ENCODE results near the gene EIF1AX. TPM values are rescaled to one million over a fixed set of nuclear protein-coding genes. Genes with fewer than 3 reads are reported as not detected.
"Not testable (repeated sequence)": the region's sequence is repeated elsewhere in the genome, so short reads cannot be mapped to it uniquely, and the experiment has no call there.

EIF1AX gene
- polyA plus RNA-seq, 4 donors, result 92.7 to 107 (median 103) TPM

DNA sequence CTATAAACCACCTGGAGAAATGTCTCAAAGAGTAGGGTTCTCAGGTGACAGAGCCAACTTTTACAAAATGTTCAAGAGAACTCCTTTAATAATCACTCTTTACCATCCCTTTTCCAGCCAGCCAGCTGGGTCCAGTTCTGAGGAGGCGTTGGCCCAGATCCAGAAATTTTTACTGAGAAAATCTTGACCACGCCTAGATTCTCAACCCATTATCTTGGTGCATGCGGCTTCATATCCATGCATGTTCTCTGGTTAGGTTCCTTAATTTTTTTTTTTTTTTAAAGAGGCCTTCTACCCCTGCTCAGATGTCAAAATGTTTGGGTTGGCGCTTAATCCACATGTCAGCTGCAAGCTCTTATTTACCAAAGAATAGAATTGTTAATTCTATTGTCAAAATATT lies 13.0 kb downstream of the EIF1AX start:
- no peak for DNase-seq (ENCODE audit: low read depth in 4 of 4, low spot score in 2 of 4)

DNA sequence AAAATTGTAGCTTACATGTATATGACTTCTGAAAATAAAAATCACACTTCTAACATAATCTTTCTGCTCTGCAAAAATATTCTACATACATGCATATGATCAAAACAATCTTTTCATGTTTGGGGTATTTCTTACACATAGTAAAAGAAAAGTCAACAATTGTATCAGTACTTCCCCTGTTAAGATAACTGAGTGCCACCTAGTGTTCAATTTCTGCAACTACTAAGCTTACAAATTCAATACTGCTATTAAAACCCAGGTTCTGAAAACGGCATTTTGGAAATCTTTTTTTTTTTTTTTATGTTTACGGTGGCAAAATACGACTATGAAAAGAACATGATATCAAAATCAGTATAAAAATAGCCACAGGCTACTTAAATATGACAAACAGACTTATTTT lies 14.2 kb downstream of the EIF1AX start:
- not testable (repeated sequence) for DNase-seq (ENCODE audit: low read depth in 4 of 4, low spot score in 2 of 4)

DNA sequence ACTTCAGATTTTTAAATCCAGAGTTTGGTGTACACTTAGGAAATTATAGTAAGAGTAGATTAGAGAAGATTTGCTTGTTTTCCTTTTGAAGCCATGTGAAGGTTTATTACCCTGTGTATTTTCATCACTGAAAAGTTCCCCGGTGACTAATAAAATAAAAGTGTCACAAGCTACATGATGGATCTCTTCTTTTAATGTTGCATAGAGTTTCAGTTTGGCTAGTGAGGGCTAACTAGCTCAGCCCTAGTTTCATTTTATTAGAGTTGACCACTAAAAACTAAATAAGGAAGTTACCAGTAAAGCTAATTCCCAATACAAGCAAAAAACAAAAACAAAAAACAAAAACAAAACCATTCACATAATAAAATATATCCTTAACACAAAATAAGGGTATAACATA lies 14.8 kb downstream of the EIF1AX start:
- DNase-seq (ENCODE audit: low read depth in 4 of 4, low spot score in 2 of 4), result not testable (repeated sequence)

DNA sequence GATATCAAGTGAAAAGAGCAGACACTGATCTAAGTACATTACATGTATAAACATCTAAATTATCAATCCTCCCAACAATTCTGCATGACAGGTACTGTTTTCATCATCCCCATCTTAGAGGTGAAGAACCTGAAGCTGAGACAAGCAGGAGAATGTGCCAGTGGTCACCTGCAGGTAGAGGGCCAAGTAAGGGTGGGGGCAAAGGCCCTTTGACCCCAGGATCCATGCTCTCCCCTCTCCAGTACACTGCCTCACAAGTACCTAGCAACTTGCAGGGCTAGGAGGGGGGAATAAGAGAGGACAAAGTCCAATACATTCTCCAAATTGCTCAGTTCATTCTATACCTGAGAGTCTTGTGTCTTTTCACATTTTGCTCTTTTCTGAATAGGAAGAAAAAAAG lies 16.7 kb downstream of the EIF1AX start:
- no peak for DNase-seq (ENCODE audit: low read depth in 4 of 4, low spot score in 2 of 4)

DNA sequence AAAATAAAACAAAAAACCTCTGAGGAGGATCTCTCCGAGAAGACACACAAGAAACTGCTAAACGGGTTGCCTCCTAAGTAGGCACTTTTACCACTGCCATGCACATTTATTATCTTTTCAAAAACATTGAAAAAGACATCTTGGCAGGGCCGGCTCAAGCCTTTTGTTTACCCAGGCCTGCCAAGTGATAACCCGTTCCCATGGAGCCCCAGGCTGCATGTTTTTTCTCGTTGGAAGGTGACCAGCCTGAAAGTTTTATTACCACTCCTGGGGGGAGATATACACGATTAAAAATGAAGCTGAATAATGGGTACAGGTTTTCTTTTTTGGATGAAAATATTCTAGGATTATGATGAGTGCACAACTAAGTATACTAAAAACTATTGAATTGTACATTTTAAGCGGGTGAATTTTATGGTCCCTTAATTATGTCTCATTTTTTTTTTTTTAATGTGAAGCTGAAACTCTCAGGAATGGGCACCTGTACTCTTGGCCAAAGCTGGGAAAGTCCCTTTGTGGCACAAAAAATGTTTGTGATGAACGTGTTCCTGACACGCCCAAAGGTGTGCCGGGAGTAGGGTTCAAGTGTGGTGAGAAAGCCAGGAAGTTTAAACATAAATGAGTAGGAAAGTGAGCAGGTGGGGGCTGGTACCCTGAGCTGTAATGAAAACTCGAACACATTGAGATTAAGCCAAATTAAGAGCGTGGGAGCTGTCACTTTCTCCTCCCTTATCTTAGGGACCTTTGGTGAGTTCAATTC lies 23.4 kb downstream of the EIF1AX start:
- no peak for DNase-seq (ENCODE audit: low read depth in 4 of 4, low spot score in 2 of 4)

DNA sequence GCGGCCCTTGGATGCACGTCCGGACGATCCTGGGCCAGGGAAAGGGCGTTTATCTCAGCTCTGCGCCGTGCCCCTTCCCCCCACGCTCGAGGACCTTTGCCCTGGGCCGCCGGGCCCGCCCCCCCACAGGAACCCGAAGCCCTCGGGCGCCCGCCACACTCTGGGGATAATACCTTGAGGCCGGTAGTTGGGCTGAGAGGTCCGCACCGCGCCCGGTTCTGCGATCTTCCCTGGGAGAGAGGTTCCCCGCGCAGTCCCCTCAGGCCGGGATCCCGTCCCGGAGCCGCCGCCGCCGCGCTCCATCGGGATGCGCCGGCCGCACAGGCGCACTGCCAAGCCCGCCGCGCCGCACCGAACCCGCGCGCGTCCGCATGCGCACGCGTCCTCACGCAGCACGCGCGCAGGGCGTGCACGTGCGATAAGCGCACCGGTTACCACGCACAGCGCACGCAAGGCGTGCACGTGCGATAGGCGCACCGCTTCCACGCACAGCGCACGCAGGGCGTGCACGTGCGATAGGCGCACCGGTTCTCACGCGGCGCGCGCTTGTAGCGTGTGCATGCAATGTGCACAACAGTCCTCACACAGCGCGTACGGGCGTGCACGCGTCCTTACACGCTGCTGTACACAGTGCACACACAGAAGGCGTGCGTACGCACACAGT lies 24.9 kb downstream of the EIF1AX start, which contains the start of gene MAP7D2:
TSS of gene MAP7D2 (minus strand) at position 331 of the 664 bp plus-strand sequence. CDS start at position 303, 28 bp downstream.
- DNase-seq (ENCODE audit: low read depth in 4 of 4, low spot score in 2 of 4), result no peak

DNA sequence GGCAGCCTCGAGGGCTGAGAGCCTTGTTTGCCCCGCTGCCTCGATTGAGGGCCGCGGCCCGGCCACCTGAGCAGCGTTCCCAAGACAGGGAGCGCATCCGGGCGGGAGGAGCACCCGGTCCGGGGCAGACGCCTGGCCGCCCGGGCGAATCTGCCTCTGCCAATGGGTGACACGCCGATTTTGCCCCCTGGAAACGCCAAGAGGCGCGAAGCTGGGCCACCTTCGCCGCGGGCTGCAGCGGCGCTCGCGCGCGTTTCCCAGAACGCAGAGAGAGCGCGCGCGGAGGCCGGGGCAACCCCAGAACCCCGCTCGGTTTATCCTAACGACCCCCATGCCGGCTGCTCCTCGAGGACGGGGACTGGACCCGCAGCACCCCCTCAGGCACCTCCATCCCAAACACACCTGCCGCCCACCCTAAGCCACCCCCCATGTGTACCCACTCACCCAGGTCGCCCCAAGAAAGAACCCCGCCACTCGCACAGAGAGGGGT lies 25.5 kb downstream of the EIF1AX start:
- no peak for DNase-seq (ENCODE audit: low read depth in 4 of 4, low spot score in 2 of 4)

DNA sequence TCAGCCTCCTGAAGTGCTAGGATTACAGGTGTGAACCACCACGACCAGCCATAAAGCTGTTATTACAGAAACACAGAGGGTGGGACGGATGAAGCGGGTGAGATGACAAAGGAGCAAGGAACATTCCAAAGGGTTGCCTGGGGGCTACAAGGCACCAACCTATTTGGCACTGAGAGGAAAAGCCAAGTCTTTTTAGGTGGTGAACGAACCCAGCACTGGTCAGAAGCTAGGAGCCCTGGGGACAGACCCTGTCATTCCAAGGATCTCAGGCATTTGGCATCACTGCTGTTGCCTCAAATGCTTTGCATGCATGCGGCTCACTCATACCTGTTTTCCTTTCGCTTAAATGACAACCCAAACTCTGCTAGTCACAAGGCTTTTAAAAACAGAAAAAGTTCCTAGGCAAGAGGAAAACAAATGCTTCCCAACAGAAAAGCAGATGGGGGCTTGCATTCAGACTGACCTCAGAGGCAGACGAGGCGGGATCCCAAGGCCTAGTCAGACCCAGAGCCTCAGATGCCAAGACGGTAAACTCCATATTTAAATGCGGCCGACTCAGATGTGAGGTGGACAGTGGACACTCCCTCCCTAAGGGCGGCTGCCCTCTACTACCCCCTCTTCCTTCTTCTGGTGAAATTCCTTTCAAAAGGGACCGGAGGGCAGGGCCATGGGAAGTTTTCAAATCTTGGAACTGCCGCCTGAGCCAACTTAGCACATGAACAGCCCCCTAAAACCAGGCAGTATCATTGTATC lies 29.4 kb downstream of the EIF1AX start:
- DNase-seq (ENCODE audit: low read depth in 4 of 4, low spot score in 2 of 4), result no peak

DNA sequence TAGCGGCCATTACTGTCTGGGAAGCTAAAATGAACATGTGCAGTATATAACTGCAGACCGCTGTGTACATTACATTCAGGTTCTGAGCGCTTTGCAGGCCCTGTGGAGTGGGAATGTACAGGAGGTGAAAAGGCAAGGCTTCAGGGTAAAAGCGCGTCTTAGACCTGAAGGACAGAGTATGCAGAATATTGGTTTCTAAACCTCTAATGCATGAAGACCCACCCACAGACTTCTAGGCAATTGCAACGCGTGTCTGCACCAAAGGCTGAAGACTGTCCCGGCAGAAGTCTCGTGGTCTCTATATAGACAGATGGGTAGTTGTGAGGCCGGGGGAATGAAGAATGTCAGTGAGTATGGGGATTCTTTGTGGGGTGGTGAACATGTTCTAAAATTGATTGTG lies 30.4 kb downstream of the EIF1AX start:
- no peak for DNase-seq (ENCODE audit: low read depth in 4 of 4, low spot score in 2 of 4)

DNA sequence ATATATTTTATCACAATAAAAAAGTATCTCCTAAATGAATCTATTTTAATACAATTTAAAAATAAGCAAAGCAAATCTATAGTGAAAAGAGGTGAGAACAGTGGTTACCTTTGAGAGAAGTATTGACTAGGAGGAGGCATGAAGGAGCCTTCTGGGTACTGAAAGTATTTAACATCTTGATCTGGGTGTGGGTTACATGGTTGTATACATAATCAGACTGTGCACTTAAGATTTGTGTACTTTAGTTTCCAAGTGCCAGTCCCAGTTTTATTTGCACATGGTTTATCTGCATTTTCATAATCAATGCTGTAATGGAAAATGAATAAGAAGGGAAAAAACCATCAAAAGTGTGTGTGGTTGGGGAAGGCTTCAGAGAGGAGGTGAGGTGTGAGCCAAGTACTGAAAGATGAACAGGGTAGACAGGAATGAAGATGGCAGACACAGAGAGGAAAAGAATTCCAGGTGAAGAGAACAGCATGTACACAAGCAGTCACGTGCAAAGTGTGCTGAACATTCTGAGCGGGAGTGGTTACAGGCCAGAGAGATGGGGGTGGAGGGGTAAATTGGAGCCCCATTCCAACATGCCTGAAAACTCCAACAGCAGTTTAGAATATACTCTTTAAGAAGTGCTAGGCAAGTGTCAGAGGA lies 39.6 kb downstream of the EIF1AX start:
- DNase-seq (ENCODE audit: low read depth in 4 of 4, low spot score in 2 of 4), result no peak

DNA sequence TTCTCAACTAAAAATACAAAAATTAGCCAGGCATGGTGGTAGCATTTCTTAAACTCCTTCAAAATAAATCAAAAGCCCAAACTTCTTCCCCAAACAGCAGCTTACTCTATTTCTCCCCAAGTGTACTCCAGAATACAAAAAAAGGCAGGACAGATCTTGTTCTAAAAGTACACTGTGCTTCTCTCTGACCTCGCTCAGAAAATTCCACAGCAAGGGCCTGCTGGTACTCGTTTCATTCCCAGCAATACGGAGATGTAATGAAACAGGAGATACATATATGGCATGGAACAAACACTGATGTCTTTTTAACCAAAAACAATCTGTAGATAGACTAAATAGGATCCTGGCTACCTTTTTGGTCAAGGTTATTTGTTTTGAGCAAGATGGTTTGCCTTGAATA lies 50.1 kb downstream of the EIF1AX start:
- no peak for DNase-seq (ENCODE audit: low read depth in 4 of 4, low spot score in 2 of 4)

DNA sequence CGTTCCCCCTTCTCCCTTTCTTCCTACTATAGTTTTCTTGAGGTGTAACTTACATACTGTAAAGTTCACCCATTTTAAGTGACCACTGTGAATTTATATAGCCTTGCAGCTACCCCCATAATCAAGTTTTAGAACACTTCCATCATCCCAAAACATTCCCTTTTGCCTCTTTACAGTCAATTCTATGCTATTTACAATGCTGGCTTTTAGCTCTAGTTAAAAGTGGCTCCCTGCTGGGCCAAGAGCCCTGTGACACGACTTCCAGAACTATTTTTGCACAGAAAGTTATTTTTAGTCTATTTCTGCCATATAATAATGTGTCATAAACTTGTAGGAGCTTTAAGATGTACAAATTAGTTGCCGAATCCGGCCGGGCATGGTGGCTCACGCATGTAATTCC lies 51.8 kb downstream of the EIF1AX start:
- DNase-seq (ENCODE audit: low read depth in 4 of 4, low spot score in 2 of 4), result no peak

DNA sequence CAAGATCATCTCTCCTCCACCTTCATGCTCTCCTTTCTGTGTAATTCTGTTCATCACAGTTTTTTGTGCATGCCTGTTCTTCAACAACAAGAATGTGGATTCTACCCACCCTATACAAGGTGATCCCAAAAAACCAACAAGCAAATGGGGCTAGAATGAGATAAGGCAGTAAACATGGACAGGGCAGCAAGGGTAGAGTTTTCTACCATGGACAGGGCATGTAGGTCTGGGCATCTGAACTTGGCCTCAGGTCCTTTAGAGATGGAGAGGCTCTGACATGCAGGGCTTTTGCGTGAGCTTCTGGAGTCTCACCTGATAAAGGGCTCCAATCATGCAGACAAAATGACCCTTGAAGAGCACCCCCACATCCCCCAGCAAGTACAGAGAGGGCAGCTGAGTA lies 61.4 kb downstream of the EIF1AX start:
- DNase-seq (ENCODE audit: low read depth in 4 of 4, low spot score in 2 of 4), result no peak

Other genes starting within 250 kb of the EIF1AX start
- gene BCLAF3, start 150.8 kb downstream of the EIF1AX start, polyA plus RNA-seq (ENCODE audit: insufficient read length in 4 of 4), result 10 to 100 TPM; 10.1 to 16.0 (median 13.0) TPM
- gene MAP7D2, start 24.9 kb downstream of the EIF1AX start, polyA plus RNA-seq (ENCODE audit: insufficient read length in 4 of 4), result 1 to 10 TPM; 2.4 to 5.1 (median 3.3) TPM
- 10 to 100 TPM; 26.2 to 32.6 (median 30.2) TPM for gene RPS6KA3, start 125.1 kb upstream of the EIF1AX start, polyA plus RNA-seq (ENCODE audit: insufficient read length in 4 of 4)